Activated T-cell treated with anti-CD3 and anti-CD28 coated beads, Interleukin-2, amount 50 U/mL, for 72 hours (primary cell): ENCODE data around the gene ZNF692. TPM values are rescaled to one million over a fixed set of nuclear protein-coding genes. Genes with fewer than 3 reads are reported as not detected.

ENCODE experiments used
- ATAC-seq, 2 donors: fragments of 150-1000 bp; cut with Tn5 transposase; replicated peaks in 1 of 2; 2 replicates each; pipeline ENCODE4 v1.10.0; 2021; ENCODE audit warnings: moderate library complexity in 2 of 2, mild to moderate bottlenecking in 1 of 2
- DNase-seq, 2 donors: peaks; one replicate each; pipeline ENCODE4 v3.0.0; 2021 to 2022; ENCODE audit warnings: mixed read lengths in 1 of 2
- H3K27ac Mint-ChIP-seq: one replicate; pipeline ENCODE4 v1.8.0; 2022; ENCODE audit warnings: mild to moderate bottlenecking, moderate library complexity, mixed read lengths
- H3K27me3 Mint-ChIP-seq: one replicate; pipeline ENCODE4 v1.8.0; 2022; ENCODE audit warnings: low read depth, mixed read lengths
- H3K36me3 Mint-ChIP-seq, 2 donors: one replicate each; pipeline ENCODE4 v1.8.0; 2022; ENCODE audit warnings: mixed read lengths in 2 of 2, mild to moderate bottlenecking in 1 of 2; ENCODE audit not compliant: insufficient read depth in 2 of 2
- H3K4me1 Mint-ChIP-seq: one replicate; pipeline ENCODE4 v1.8.0; 2022; ENCODE audit warnings: low read depth, mixed read lengths
- H3K4me3 Mint-ChIP-seq, 2 donors: one replicate each; pipeline ENCODE4 v1.8.0; 2022; ENCODE audit warnings: mild to moderate bottlenecking in 2 of 2, mixed read lengths in 2 of 2, moderate library complexity in 2 of 2
- H3K9me3 Mint-ChIP-seq, 2 donors: one replicate each; pipeline ENCODE4 v1.8.0; 2022; ENCODE audit warnings: mixed read lengths in 2 of 2
- total RNA-seq, 2 donors: library from RNA; stranded (reverse); gene quantifications; one replicate each; pipeline ENCODE4 v1.2.3, GENCODE V29; 2022

ZNF692 gene
- total RNA-seq, 2 donors from 2014 or later, result 42.8 to 57.6 TPM

DNA sequence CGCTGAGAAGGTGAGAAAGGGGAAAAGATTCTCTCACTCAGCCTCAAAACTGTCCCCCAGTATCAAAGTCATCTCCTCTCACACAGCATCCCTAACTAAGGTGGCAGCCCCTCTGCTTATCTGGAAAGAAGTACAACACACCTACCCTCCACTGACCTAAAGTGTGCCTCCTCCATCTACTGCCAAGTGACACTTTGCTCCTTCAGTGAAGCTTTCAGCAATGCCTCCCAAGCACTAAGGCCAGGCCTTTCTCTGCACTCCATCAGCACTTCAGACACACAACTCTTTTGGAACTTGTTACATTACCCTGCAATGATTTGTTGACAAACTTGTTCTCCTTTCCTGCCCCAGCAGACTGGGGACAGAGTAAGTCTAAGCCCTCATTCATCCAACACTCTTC, 34.6 kb downstream of the ZNF692 start:
- ATAC-seq, result no peak
- Mint-ChIP-seq H3K9me3 (peaks cover 0 to 2% of the 10 kb centered on the region in 2 donors), H3K36me3 (peaks cover 7 to 14% of the 10 kb centered on the region in 2 donors), H3K27me3 (no peaks in the 10 kb centered on the region), H3K4me3 (peak overlapping the region; percentile 90 to 99), H3K27ac (peak overlapping the region; percentile 32), H3K4me1 (peaks cover 74% of the 10 kb centered on the region)
- no peak for DNase-seq

- DNase-seq, result no peak
- H3K9me3 Mint-ChIP-seq, result peaks cover 0 to 2% of the 10 kb centered on the region in 2 donors
- peak overlapping the region; percentile 38 for H3K27ac Mint-ChIP-seq
- H3K27me3 Mint-ChIP-seq, result no peaks in the 10 kb centered on the region
- peaks cover 7 to 17% of the 10 kb centered on the region in 2 donors for H3K36me3 Mint-ChIP-seq
- no peak for ATAC-seq
- H3K4me3 Mint-ChIP-seq, result peak overlapping the region; percentile 90 to 99
- H3K4me1 Mint-ChIP-seq, result peaks cover 73% of the 10 kb centered on the region
Observed at GRCh38 chr1:248823517-248824001, 35.3 kb downstream of the ZNF692 start.

GRCh38 chr1:248822148-248823032, 36.5 kb downstream of the ZNF692 start:
- no peak for ATAC-seq
- peaks cover 7 to 18% of the 10 kb centered on the region in 2 donors for H3K36me3 Mint-ChIP-seq
- peaks cover 81% of the 10 kb centered on the region for H3K4me1 Mint-ChIP-seq
- no peak overlapping the region for H3K27ac Mint-ChIP-seq
- H3K4me3 Mint-ChIP-seq, result peak overlapping the region; percentile 17 to 90
- DNase-seq, result no peak
- H3K27me3 Mint-ChIP-seq, result no peaks in the 10 kb centered on the region
- peaks cover 0 to 2% of the 10 kb centered on the region in 2 donors for H3K9me3 Mint-ChIP-seq

- Mint-ChIP-seq H3K4me3 (no peak overlapping the region), H3K27ac (no peak overlapping the region), H3K27me3 (no peaks in the 10 kb centered on the region), H3K9me3 (peaks cover 0 to under 1% of the 10 kb centered on the region in 2 donors), H3K4me1 (peaks cover 81% of the 10 kb centered on the region), H3K36me3 (peaks cover 7 to 19% of the 10 kb centered on the region in 2 donors)
- DNase-seq, result no peak
- ATAC-seq, result no peak
Observed at GRCh38 chr1:248821641-248822040, 37.2 kb downstream of the ZNF692 start.

GRCh38 chr1:248821101-248821500, 37.8 kb downstream of the ZNF692 start:
- H3K27me3 Mint-ChIP-seq, result no peaks in the 10 kb centered on the region
- peaks cover 85% of the 10 kb centered on the region for H3K4me1 Mint-ChIP-seq
- no peak overlapping the region for H3K4me3 Mint-ChIP-seq
- H3K9me3 Mint-ChIP-seq, result no peaks in the 10 kb centered on the region
- ATAC-seq (no peak), DNase-seq (no peak)
- peaks cover 7 to 21% of the 10 kb centered on the region in 2 donors for H3K36me3 Mint-ChIP-seq
- H3K27ac Mint-ChIP-seq, result no peak overlapping the region

GRCh38 chr1:248820041-248820585, 38.8 kb downstream of the ZNF692 start:
- Mint-ChIP-seq H3K27me3 (no peaks in the 10 kb centered on the region), H3K4me3 (no peak overlapping the region), H3K9me3 (no peaks in the 10 kb centered on the region), H3K4me1 (peaks cover 92% of the 10 kb centered on the region), H3K27ac (peak overlapping the region; percentile 10), H3K36me3 (peaks cover 9 to 14% of the 10 kb centered on the region in 2 donors)
- ATAC-seq (no peak), DNase-seq (no peak)

GRCh38 chr1:248818505-248819374, 40.1 kb downstream of the ZNF692 start:
- peaks cover 78% of the 10 kb centered on the region for H3K4me1 Mint-ChIP-seq

DNA sequence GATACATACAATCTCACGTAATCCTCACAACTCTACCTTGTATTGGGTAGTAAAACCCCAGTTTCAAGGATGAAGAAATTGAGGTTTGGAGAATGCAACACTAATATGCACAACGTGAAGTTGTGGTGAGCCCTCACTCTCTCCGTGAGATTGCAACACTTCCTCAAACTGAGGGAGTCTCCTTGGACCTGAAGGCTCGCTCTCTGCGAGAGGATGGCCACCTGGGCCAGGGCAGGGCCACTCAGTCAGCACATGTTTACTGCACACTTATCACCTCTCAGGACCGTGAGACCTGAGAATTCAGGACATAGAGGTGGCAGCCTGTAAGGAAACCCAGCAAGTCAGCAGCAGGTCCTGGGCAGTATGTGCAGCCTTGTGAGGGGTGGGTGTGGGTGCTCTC, 41.8 kb downstream of the ZNF692 start:
- Mint-ChIP-seq H3K9me3 (no peaks in the 10 kb centered on the region), H3K27ac (peak overlapping the region; percentile 91), H3K4me3 (peak overlapping the region in 1 of 2 donors; percentile 16), H3K27me3 (no peaks in the 10 kb centered on the region), H3K4me1 (peaks cover 62% of the 10 kb centered on the region), H3K36me3 (peaks cover 14 to 18% of the 10 kb centered on the region in 2 donors)
- ATAC-seq, result peak; percentile 45 to 48
- DNase-seq, result no peak

More at GRCh38 chr1:248818505-248819374, 40.1 kb downstream of the ZNF692 start:
- H3K4me3 Mint-ChIP-seq, result peak overlapping the region; percentile 34 to 54
- no peaks in the 10 kb centered on the region for H3K27me3 Mint-ChIP-seq
- H3K36me3 Mint-ChIP-seq, result peaks cover 12 to 16% of the 10 kb centered on the region in 2 donors
- DNase-seq (no peak), ATAC-seq (peak; percentile 22 to 42)
- H3K9me3 Mint-ChIP-seq, result no peaks in the 10 kb centered on the region
- peak overlapping the region; percentile 82 for H3K27ac Mint-ChIP-seq

GRCh38 chr1:248816042-248816851, 42.6 kb downstream of the ZNF692 start:
- Mint-ChIP-seq H3K4me1 (peaks cover 53% of the 10 kb centered on the region), H3K27ac (peak overlapping the region; percentile 91), H3K4me3 (no peak overlapping the region), H3K27me3 (no peaks in the 10 kb centered on the region), H3K9me3 (no peaks in the 10 kb centered on the region), H3K36me3 (peaks cover 16 to 18% of the 10 kb centered on the region in 2 donors)
- DNase-seq (no peak), ATAC-seq (no peak)

DNA sequence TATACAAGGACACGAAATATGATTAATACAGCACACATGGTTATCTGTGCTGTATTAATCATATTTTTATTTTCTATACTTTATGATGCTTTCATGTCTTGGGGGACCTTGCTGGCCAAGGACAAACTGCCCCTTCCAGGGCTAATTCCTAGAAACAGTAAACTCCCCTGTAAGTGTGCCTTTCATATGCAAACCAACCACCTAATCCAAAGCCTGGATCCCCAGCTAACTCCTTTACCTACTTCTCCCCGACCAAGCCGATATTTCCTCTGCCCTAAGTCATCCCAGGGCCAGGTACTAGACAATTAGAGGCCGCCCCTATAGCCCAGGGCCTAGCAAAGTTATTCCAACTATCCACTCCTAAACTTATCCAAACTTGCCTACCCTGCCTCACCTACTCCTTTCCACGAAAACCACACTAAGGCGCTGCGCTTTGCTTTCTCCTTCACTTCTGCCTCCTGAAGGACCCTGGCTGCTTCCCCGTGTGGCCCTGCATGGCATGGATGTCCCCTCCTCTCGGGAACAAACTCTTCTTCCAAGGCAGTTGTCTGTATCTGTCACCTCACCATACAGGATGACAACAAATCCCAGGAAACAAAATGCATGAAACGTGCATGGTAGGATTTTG, 43.4 kb downstream of the ZNF692 start:
- Mint-ChIP-seq H3K4me1 (peaks cover 47% of the 10 kb centered on the region), H3K27me3 (no peaks in the 10 kb centered on the region), H3K9me3 (no peaks in the 10 kb centered on the region), H3K27ac (peak overlapping the region; percentile 34), H3K36me3 (peaks cover 15 to 16% of the 10 kb centered on the region in 2 donors), H3K4me3 (no peak overlapping the region)
- ATAC-seq (no peak), DNase-seq (no peak)

- DNase-seq (no peak), ATAC-seq (no peak)
- H3K27ac Mint-ChIP-seq, result peak overlapping the region; percentile 13
- H3K9me3 Mint-ChIP-seq, result no peaks in the 10 kb centered on the region
- peaks cover 37% of the 10 kb centered on the region for H3K4me1 Mint-ChIP-seq
- H3K27me3 Mint-ChIP-seq, result no peaks in the 10 kb centered on the region
- H3K36me3 Mint-ChIP-seq, result peaks cover 13 to 14% of the 10 kb centered on the region in 2 donors
- H3K4me3 Mint-ChIP-seq, result no peak overlapping the region
Observed at GRCh38 chr1:248814351-248814750, 44.5 kb downstream of the ZNF692 start.

DNA sequence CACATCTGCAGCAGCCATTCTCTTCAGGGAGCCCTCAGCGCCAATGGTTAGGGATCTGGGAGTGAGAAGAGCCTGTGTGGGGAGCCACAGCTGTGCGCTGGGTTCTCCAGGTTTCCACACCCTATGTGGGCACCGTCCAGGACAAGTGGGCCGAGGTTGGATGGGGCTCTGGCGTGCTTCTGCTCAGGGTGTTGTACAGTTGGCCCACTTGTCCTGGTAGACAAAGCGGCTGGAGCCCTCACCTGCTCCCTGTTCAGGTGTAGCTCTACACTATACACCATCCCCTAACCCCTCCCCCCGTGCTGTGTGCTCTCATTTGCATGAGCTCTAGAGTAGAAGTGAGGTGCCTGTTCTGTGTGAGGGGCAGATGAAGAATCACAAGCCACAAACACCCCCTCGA, 45.3 kb downstream of the ZNF692 start:
- ATAC-seq (no peak), DNase-seq (no peak)
- Mint-ChIP-seq H3K9me3 (no peaks in the 10 kb centered on the region), H3K4me3 (no peak overlapping the region), H3K27me3 (no peaks in the 10 kb centered on the region), H3K36me3 (peaks cover 11 to 13% of the 10 kb centered on the region in 2 donors), H3K4me1 (peaks cover 30% of the 10 kb centered on the region), H3K27ac (no peak overlapping the region)
